ENCODE data around the gene CD2AP. TPM values are rescaled to one million over a fixed set of nuclear protein-coding genes. Genes with fewer than 3 reads are reported as not detected.

Gene CD2AP
- total and polyA plus RNA-seq, 2 donors (not counting 1 experiment from before 2014, with no cell fraction given): 4.7 to 43.3 TPM

- DNase-seq: no peak
- Histone ChIP-seq H3K4me1 (ENCODE audit: control insufficient read depth in 2 of 2, insufficient read depth in 2 of 2, low read length in 2 of 2) (peaks cover 12 to 23% of the 10 kb centered on the region in 2 donors), H3K27ac (ENCODE audit: low read length in 2 of 2) (no peak overlapping the region), H3K27me3 (replicated peaks in 1 of 4; ENCODE audit: control extremely low read depth in 1 of 4, control insufficient read depth in 3 of 4, insufficient read depth in 4 of 4, low read length in 3 of 4) (no peaks in the 10 kb centered on the region), H3K79me2 (ENCODE audit: control insufficient read depth, insufficient read depth, low read length) (peaks cover 96% of the 10 kb centered on the region), H3K9me3 (ENCODE audit: control extremely low read depth in 1 of 3, control insufficient read depth in 2 of 3, insufficient read depth in 1 of 3, low read length in 2 of 3) (no peaks in the 10 kb centered on the region), H3K4me3 (ENCODE audit: control extremely low read depth in 1 of 5, extremely low read depth in 1 of 5, insufficient read depth in 1 of 5, low read depth in 2 of 5, low read length in 4 of 5) (no peak overlapping the region), H3K9ac (ENCODE audit: low read length) (no peak overlapping the region), H2AFZ (ENCODE audit: insufficient read depth, low read depth, low read length, poor library complexity, severe bottlenecking) (no peak overlapping the region), H3K4me2 (replicated peaks; ENCODE audit: low read depth, low read length, poor library complexity, severe bottlenecking) (no peak overlapping the region), H4K20me1 (ENCODE audit: control insufficient read depth, insufficient read depth, low read length, poor library complexity, severe bottlenecking) (peaks cover 26% of the 10 kb centered on the region), H3K36me3 (replicated peaks in 1 of 2; ENCODE audit: control extremely low read depth in 1 of 2, control insufficient read depth in 1 of 2, extremely low read depth in 1 of 2, insufficient read depth in 2 of 2, low read length in 1 of 2) (peaks cover 0 to 3% of the 10 kb centered on the region in 2 experiments)
- ChIA-PET CTCF (interaction anchor here (0.7 to 1.6 kb wide), 2 partner anchors 49 to 175 kb away, joined by 4 to 5 read pairs; no protein-coding TSS in a partner anchor), POLR2A (interaction anchor here (0.7 kb wide), 1 partner anchor 28 kb away, joined by 8 read pairs; no protein-coding TSS in a partner anchor)
- no peaks in the 10 kb centered on the region for H3K27me3 Mint-ChIP-seq
- no peak overlapping the region for H3K27ac Mint-ChIP-seq
- H3K4me1 Mint-ChIP-seq: peaks cover 51% of the 10 kb centered on the region
- intact Hi-C loops (cut with micrococcal nuclease): loop anchor here (5.0 kb wide), 1 partner anchor 38 kb away; no protein-coding TSS in a partner anchor
- no peak for ATAC-seq (ENCODE audit: low read depth)
- no peak overlapping the region for H3K4me3 Mint-ChIP-seq
- no peaks in the 10 kb centered on the region for H3K9me3 Mint-ChIP-seq (ENCODE audit: insufficient read depth)
- no CpG with 5 or more reads among the region's 1 CpG for WGBS (ENCODE audit: insufficient coverage)
- TF ChIP-seq CTCF (IDR thresholded peaks at IDR 0.05) (no peak), EZH2 (IDR thresholded peaks at IDR 0.05; ENCODE audit: borderline replicate concordance, insufficient read depth, low read depth, low read length, poor library complexity, severe bottlenecking) (no peak)
Measured at GRCh38 chr6:47483853-47484546, 6.4 kb downstream of the CD2AP start.

- no CpG with 5 or more reads among the region's 3 CpGs for WGBS (ENCODE audit: insufficient coverage)
- TF ChIP-seq EZH2 (IDR thresholded peaks at IDR 0.05; ENCODE audit: borderline replicate concordance, insufficient read depth, low read depth, low read length, poor library complexity, severe bottlenecking) (no peak), CTCF (IDR thresholded peaks at IDR 0.05) (no peak)
- intact Hi-C loops (cut with micrococcal nuclease): loop anchor here (5.0 kb wide), 1 partner anchor 38 kb away; no protein-coding TSS in a partner anchor
- H3K27ac Mint-ChIP-seq: no peak overlapping the region
- no peak overlapping the region for H3K4me3 ChIP-seq (ENCODE audit: control extremely low read depth in 1 of 5, extremely low read depth in 1 of 5, insufficient read depth in 1 of 5, low read depth in 2 of 5, low read length in 4 of 5)
- H3K4me1 Mint-ChIP-seq: peaks cover 48% of the 10 kb centered on the region
- ChIA-PET CTCF (no interaction called here), POLR2A (no interaction called here)
- no peaks in the 10 kb centered on the region for H3K27me3 Mint-ChIP-seq
- no peak overlapping the region for H3K4me3 Mint-ChIP-seq
- H3K9me3 ChIP-seq (ENCODE audit: control extremely low read depth in 1 of 3, control insufficient read depth in 2 of 3, insufficient read depth in 1 of 3, low read length in 2 of 3): no peaks in the 10 kb centered on the region
- no peak overlapping the region for H3K4me2 ChIP-seq (replicated peaks; ENCODE audit: low read depth, low read length, poor library complexity, severe bottlenecking)
- DNase-seq (no peak), ATAC-seq (ENCODE audit: low read depth) (no peak)
- peaks cover 96% of the 10 kb centered on the region for H3K79me2 ChIP-seq (ENCODE audit: control insufficient read depth, insufficient read depth, low read length)
- no peak overlapping the region for H2AFZ ChIP-seq (ENCODE audit: insufficient read depth, low read depth, low read length, poor library complexity, severe bottlenecking)
- H3K36me3 ChIP-seq (replicated peaks in 1 of 2; ENCODE audit: control extremely low read depth in 1 of 2, control insufficient read depth in 1 of 2, extremely low read depth in 1 of 2, insufficient read depth in 2 of 2, low read length in 1 of 2): peaks cover 0 to 3% of the 10 kb centered on the region in 2 experiments
- no peaks in the 10 kb centered on the region for H3K27me3 ChIP-seq (replicated peaks in 1 of 4; ENCODE audit: control extremely low read depth in 1 of 4, control insufficient read depth in 3 of 4, insufficient read depth in 4 of 4, low read length in 3 of 4)
- no peak overlapping the region for H3K9ac ChIP-seq (ENCODE audit: low read length)
- no peak overlapping the region for H3K27ac ChIP-seq (ENCODE audit: low read length in 2 of 2)
- peaks cover 30% of the 10 kb centered on the region for H4K20me1 ChIP-seq (ENCODE audit: control insufficient read depth, insufficient read depth, low read length, poor library complexity, severe bottlenecking)
- H3K9me3 Mint-ChIP-seq (ENCODE audit: insufficient read depth): no peaks in the 10 kb centered on the region
- peaks cover 6 to 16% of the 10 kb centered on the region in 2 donors for H3K4me1 ChIP-seq (ENCODE audit: control insufficient read depth in 2 of 2, insufficient read depth in 2 of 2, low read length in 2 of 2)
Measured at GRCh38 chr6:47484616-47485015, 7.0 kb downstream of the CD2AP start.

Data from B cell (primary cell).